Mucosa of descending colon (tissue), 3 donors: ENCODE results near the gene OR1F1. TPM values are rescaled to one million over a fixed set of nuclear protein-coding genes. Genes with fewer than 3 reads are reported as not detected.
A peak's percentile ranks its signal among the peaks of the same experiment; 100 is the strongest.

ENCODE experiments used
- ATAC-seq: fragments of 200-7000 bp; cut with Tn5 transposase; one replicate; pipeline ENCODE4 v1.9.1; 2020; ENCODE audit warnings: mild to moderate bottlenecking, moderate library complexity
- DNase-seq, 3 donors: peaks; one replicate each; pipeline ENCODE4 v3.0.0-alpha.2; 2020
- H3K36me3 ChIP-seq: fragments of 200-600 bp; one replicate; pipeline ENCODE4 v1.8.0; 2021; ENCODE audit warnings: low read depth, mild to moderate bottlenecking
- H3K4me1 ChIP-seq: fragments of 200-600 bp; one replicate; pipeline ENCODE4 v1.8.0; 2021; ENCODE audit warnings: low read depth, mild to moderate bottlenecking
- H3K4me3 ChIP-seq: fragments of 200-600 bp; one replicate; pipeline ENCODE4 v1.8.0; 2021; ENCODE audit warnings: mild to moderate bottlenecking
- H3K9me3 ChIP-seq: fragments of 200-600 bp; one replicate; pipeline ENCODE4 v1.8.0; 2021; ENCODE audit warnings: mild to moderate bottlenecking
- intact Hi-C, 2 donors: fragments of 100-400 bp; cut with DNase I in 1 of 2; cut with micrococcal nuclease in 1 of 2; formaldehyde crosslinking; loops; one replicate each; pipeline versions ENCODE4 v1.11.0 to v1.11.1; 2022; cut with DNase I, micrococcal nuclease
- total RNA-seq, 3 donors: library from RNA; stranded (reverse); fragmentation: NEBNext Ultra II Directional in 2 of 3; extraction: Animal tissue kit (Norgen Biotek cat#: 25700) in 2 of 3; gene quantifications; one replicate each; pipeline versions ENCODE4 v1.2.1 to v1.2.4, GENCODE V29; 2021 to 2023
- TF ChIP-seq, protein P1 (sequence below): fragments of 200-600 bp; IDR thresholded peaks from one replicate; pipeline ENCODE4 v1.8.0; 2022; ENCODE audit warnings: antibody characterized with exemption, mild to moderate bottlenecking
- donor health status: DM: no; HTN: no; CAD: no; lungs with moderate emphysema.
- donor health status: DM: no; HTN: no; CAD: no.
- donor health status: DM: no; HTN: yes; CAD: no.

Gene OR1F1
- total RNA-seq, 3 donors from 2014 or later: not detected

DNA sequence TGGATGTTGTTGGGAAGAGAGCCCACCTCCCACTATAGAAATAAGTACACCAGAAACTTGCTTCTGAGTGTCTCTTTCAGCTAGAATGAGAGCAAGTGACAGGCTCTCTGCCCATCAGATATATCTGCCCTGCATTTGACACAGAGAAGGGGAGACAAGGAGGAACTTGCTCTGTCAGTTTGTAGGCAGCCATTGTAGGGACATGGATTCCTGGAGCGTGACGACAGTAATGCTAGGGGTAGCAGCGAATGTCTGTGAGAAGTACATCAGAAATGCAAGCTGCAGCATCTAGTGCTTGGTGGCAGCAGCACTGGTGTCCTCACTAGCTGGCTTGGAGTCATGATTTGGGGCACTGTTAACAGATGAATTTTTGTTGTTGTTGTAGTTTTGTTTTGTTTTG lies 24.0 kb downstream of the OR1F1 start:
- ATAC-seq (no peak), DNase-seq (no peak)
- TF ChIP-seq, protein P1, sequence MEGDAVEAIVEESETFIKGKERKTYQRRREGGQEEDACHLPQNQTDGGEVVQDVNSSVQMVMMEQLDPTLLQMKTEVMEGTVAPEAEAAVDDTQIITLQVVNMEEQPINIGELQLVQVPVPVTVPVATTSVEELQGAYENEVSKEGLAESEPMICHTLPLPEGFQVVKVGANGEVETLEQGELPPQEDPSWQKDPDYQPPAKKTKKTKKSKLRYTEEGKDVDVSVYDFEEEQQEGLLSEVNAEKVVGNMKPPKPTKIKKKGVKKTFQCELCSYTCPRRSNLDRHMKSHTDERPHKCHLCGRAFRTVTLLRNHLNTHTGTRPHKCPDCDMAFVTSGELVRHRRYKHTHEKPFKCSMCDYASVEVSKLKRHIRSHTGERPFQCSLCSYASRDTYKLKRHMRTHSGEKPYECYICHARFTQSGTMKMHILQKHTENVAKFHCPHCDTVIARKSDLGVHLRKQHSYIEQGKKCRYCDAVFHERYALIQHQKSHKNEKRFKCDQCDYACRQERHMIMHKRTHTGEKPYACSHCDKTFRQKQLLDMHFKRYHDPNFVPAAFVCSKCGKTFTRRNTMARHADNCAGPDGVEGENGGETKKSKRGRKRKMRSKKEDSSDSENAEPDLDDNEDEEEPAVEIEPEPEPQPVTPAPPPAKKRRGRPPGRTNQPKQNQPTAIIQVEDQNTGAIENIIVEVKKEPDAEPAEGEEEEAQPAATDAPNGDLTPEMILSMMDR: no peak
- no peak overlapping the region for H3K4me3 ChIP-seq
- no peaks in the 10 kb centered on the region for H3K36me3 ChIP-seq
- no peaks in the 10 kb centered on the region for H3K9me3 ChIP-seq
- intact Hi-C loops: no loop called here
- H3K4me1 ChIP-seq: no peaks in the 10 kb centered on the region

DNA sequence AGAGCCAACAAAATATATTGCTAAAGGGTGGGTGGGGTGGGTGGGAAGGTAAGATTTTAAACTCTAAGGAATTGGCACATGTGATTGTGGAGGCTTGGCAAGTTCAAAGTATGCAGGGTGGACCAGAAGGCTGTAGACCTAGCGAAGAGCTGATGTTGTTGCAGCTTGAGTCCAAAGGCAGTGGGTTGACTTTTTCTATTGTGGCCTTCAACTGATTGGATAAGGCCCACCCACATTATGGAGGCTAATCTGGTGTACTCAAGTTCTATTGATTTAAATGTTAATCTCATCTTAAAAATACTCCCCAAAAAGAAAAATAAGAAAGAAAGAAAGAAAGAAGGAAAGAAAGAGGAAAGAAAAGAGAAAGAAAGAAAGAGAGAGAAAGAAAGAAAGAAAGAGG lies 24.6 kb downstream of the OR1F1 start:
- H3K4me1 ChIP-seq: no peaks in the 10 kb centered on the region
- no peaks in the 10 kb centered on the region for H3K9me3 ChIP-seq
- H3K36me3 ChIP-seq: no peaks in the 10 kb centered on the region
- TF ChIP-seq, protein P1: no peak
- DNase-seq (no peak), ATAC-seq (no peak)
- H3K4me3 ChIP-seq: no peak overlapping the region
- intact Hi-C loops: no loop called here

DNA sequence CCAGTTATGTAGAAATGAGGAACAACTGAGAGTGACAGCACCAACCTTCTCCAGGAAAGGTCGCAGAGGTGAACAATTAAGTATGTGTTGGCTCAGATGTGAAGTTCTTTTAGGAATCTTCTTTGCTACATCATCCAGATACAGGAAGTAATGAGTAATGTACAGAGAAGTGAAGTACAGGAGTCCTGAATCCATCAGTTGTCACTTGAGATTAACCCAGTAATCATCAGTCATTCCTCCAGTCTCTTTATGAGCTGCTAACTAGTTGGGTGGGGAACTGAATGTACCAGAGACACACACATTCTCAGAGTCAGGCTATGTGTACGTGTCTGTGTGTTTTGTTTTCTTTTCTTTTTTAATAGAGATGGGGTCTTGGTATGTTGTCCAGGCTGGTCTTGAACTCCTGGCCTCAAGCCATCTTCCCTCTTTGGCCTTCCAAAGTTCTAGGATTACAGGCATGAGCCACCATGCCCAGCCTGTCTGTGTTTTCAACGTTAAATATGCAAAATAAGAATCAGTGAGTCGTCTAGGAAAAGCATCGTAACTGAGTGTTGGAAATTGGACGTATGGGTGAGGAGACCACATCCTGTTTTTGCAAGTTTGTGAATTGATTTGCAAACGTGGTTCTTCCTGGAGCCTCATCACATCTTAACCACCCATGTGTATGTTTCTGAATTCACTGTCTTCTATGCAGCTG lies 27.0 kb downstream of the OR1F1 start:
- intact Hi-C loops: no loop called here
- Histone ChIP-seq H3K4me1 (no peaks in the 10 kb centered on the region), H3K9me3 (no peaks in the 10 kb centered on the region), H3K4me3 (no peak overlapping the region), H3K36me3 (no peaks in the 10 kb centered on the region)
- ATAC-seq (peak; percentile 76), DNase-seq (no peak)
- TF ChIP-seq, protein P1: no peak

DNA sequence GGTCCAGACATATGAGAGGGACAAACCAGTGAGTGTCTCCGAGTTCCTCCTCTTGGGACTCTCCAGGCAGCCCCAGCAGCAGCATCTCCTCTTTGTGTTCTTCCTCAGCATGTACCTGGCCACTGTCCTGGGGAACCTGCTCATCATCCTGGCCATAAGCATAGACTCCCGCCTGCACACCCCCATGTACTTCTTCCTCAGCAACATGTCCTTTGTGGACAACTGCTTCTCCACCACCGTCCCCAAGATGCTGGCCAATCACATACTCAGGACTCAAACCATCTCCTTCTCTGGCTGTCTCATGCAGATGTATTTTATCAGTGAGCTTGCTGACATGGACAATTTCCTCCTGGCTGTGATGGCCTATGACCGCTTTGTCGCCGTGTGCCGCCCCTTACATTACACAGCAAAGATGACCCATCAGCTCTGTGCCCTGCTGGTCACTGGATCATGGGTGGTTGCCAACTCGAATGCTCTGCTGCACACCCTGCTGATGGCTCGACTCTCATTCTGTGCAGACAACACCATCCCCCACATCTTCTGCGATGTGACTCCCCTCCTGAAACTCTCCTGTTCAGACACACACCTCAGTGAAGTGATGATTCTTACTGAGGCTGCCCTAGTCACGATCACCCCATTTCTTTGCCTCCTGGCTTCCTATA lies 27.7 kb downstream of the OR1F1 start:
- ATAC-seq (no peak), DNase-seq (no peak)
- Histone ChIP-seq H3K4me3 (no peak overlapping the region), H3K9me3 (peaks cover 5% of the 10 kb centered on the region), H3K4me1 (no peaks in the 10 kb centered on the region), H3K36me3 (no peaks in the 10 kb centered on the region)
- intact Hi-C loops: no loop called here
- TF ChIP-seq, protein P1: no peak

DNA sequence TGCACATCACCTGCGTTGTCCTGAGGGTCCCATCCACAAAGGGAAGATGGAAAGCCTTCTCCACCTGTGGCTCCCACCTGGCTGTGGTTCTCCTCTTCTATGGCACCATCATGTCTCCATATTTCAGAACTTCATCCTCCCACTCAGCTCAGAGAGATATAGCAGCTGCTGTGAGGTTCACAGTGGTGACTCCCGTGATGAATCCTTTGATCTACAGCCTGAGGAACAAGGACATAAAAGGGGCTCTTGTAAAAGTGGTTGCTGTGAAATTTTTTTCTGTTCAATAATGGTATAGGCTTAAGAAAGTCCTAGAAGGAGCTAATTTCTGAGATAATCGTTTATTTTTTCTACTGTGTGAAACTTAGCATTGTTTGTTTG lies 28.2 kb downstream of the OR1F1 start:
- Histone ChIP-seq H3K4me3 (no peak overlapping the region), H3K36me3 (no peaks in the 10 kb centered on the region), H3K4me1 (no peaks in the 10 kb centered on the region), H3K9me3 (peaks cover 10% of the 10 kb centered on the region)
- TF ChIP-seq, protein P1: no peak
- ATAC-seq (no peak), DNase-seq (no peak)
- intact Hi-C loops: no loop called here
